ENCODE data around the gene TCEAL8.

The TCEAL8 gene

DNA sequence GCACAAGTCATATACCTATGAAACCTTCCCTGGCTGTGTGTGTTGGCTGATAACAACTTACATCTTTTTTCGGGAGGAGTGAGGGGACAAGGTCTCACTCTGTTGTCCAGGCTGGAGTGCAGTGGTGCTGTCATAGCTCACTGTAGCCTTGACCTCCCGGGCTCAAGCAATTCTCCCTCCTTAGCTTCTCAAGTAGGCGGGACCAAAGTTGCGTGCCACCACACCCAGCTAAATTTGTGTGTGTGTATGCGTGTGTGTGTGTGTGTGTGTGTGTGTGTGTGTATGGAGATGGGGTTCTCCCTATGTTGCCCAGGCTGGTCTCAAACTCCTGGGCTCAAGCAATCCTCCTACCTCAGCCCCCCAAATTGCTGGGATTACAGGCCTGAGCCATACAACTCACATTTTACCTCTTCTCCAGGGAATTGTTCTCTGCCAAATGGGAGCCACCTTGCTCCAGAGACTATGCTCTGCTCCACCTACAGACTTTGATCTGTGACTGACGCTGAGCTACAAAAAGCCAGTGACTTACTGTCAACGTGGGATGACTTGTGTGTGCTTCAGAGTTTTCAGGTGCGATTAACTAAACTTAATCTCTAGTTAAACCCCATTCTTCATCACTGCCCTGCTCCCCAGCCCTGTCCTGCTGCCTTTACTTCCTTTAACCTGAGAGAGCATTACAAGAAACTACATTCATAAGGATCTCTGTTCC, 42.1 kb downstream of the TCEAL8 start:
- no peak for DNase-seq

DNA sequence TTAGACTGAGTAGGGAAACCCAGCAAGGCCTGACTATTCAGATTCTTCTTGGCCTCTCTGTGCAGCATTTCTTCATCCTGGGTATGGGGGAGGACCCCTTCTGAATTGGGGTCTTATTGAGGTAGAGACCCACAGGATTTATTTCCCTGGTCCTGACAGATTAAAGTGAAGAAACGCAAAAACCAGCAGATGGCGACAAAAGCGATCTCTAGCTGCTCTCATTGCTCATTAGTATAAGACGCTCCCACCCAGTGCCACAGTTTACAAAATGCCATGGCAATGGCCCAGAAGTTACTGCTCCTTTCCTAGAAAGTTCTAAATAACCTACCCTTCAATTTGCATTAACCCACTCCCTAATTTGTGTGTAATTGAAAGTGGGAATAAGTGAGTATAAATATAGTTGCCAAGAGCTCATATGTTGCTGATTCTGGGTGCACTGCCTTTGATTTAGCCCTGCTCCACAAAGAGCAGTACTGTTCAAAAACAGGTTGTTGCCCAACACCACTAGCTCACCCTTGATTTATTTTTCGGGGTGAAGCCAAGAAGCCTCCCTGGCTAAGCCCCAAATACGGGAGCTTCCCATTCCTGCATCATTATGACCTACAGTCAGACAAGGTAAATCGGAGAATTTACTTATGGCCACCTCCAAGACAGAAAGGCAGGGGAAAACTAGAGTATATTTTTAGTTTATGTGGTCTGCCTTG, 43.8 kb downstream of the TCEAL8 start:
- DNase-seq = peak; percentile 29 to 42

DNA sequence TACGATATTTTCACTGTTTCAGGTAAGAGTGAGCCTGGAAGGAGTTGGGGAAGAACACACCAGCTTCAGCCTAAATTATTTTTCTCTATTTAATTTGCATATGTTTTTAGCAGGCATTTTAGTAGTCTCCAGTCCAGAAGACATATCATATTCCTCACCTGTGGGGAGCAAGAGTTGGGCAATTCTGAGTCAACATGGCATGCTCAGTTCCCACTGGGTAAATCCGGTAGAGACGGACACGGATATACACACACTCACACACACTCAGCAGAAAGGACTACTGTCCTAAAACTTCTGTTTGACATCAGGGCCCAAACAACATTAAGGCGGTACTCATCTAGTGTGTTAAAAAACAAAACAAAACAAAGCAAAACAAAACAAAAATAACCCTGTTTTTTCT, 44.9 kb downstream of the TCEAL8 start:
- DNase-seq = no peak

Data from Kasumi-1 (cell line).